Naive B cell (primary cell): ENCODE measurements around the gene TTLL7. TPM values are rescaled to one million over a fixed set of nuclear protein-coding genes. Genes with fewer than 3 reads are reported as not detected.
A peak's percentile ranks its signal among the peaks of the same experiment; 100 is the strongest.

ENCODE experiments used
- ATAC-seq, 2 donors: fragments of 150-1000 bp; cut with Tn5 transposase; 2 replicates each; pipeline ENCODE4 v1.10.0; 2021; ENCODE audit warnings: low read depth in 2 of 2, mild to moderate bottlenecking in 2 of 2, moderate library complexity in 2 of 2
- DNase-seq: peaks from one replicate; pipeline ENCODE4 v3.0.0; 2022
- H3K27ac Mint-ChIP-seq, 6 donors: one replicate each; pipeline ENCODE4 v1.8.0; 2020 to 2022; ENCODE audit warnings: mild to moderate bottlenecking in 6 of 6, mixed read lengths in 6 of 6, moderate library complexity in 5 of 6, inconsistent platforms in 2 of 6
- H3K27me3 Mint-ChIP-seq, 3 donors: one replicate each; pipeline ENCODE4 v1.8.0; 2021 to 2022; ENCODE audit warnings: mixed read lengths in 3 of 3, mild to moderate bottlenecking in 1 of 3
- H3K36me3 Mint-ChIP-seq, 2 donors: one replicate each; pipeline ENCODE4 v1.8.0; 2020 to 2022; ENCODE audit warnings: mixed read lengths in 2 of 2, inconsistent platforms in 1 of 2, mild to moderate bottlenecking in 1 of 2
- H3K4me1 Mint-ChIP-seq, 3 donors: one replicate each; pipeline ENCODE4 v1.8.0; 2020 to 2022; ENCODE audit warnings: mixed read lengths in 3 of 3, inconsistent platforms in 1 of 3, mild to moderate bottlenecking in 1 of 3, moderate library complexity in 1 of 3
- H3K4me3 Mint-ChIP-seq, 8 donors: one replicate each; pipeline ENCODE4 v1.8.0; 2020 to 2022; ENCODE audit warnings: mild to moderate bottlenecking in 8 of 8, mixed read lengths in 8 of 8, moderate library complexity in 8 of 8, inconsistent platforms in 2 of 8
- H3K9me3 Mint-ChIP-seq, 7 donors: one replicate each; pipeline ENCODE4 v1.8.0; 2020 to 2022; ENCODE audit warnings: mixed read lengths in 7 of 7, mild to moderate bottlenecking in 5 of 7, inconsistent platforms in 2 of 7, moderate library complexity in 1 of 7
- polyA plus RNA-seq, 6 donors: library from polyadenylated mRNA; unstranded; fragments of 300-500 nt; fragmentation: Illumina TruSeq; gene quantifications; one replicate each; pipeline ENCODE4 v1.2.3, GENCODE V29; 2021; ENCODE audit warnings: low read depth in 6 of 6

The TTLL7 gene
- not detected for polyA plus RNA-seq

- Mint-ChIP-seq H3K4me3 (peak within 1 kb of the TSS; percentile 83 to 95 (median 89)), H3K27me3 (peaks cover 56 to 67% (median 65%) of the 10 kb centered on the region in 3 donors), H3K9me3 (peaks cover 0 to 2% (median 0%) of the 10 kb centered on the region in 7 donors), H3K36me3 (no peaks in the 10 kb centered on the region), H3K4me1 (peaks cover 10 to 14% (median 13%) of the 10 kb centered on the region in 3 donors), H3K27ac (peak within 1 kb of the TSS in 3 of 6 donors; percentile 17 to 69 (median 46))
- peak; percentile 70 for DNase-seq
- ATAC-seq = peak; percentile 71 to 73
Measured at GRCh38 chr1:83998498-83999315, at the start of gene TTLL7. TSS of gene TTLL7 (minus strand) at chr1:83999132. CDS start at chr1:83952211, 46,921 bp downstream.

DNA sequence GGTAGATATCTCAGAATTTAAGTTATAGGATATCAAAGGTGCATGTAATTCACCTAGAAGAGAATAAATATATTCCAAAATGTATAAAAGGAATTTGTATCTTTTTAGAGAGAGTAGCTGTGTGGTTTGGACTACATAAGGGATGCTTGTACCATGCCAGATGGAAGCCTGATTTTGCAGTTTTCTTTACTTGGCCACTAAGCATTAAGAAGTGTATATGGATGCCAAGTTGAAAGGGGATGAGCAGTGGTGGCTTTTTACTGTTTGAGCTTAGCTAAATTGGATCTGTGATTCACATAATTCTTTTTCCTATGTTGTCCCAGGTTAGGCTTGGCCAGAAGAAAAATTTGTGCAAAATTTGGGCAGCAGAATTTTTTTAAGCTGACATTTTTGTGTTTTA is 43.5 kb upstream of the TTLL7 start:
- H3K9me3 Mint-ChIP-seq = peaks cover 0 to 3% (median 0%) of the 10 kb centered on the region in 7 donors
- ATAC-seq (no peak), DNase-seq (no peak)
- H3K27me3 Mint-ChIP-seq = peaks cover 0 to 14% (median 8%) of the 10 kb centered on the region in 3 donors
- H3K4me1 Mint-ChIP-seq = no peaks in the 10 kb centered on the region
- no peak overlapping the region for H3K27ac Mint-ChIP-seq
- H3K36me3 Mint-ChIP-seq = no peaks in the 10 kb centered on the region
- H3K4me3 Mint-ChIP-seq = no peak overlapping the region

GRCh38 chr1:84037758-84038611 is 39.1 kb upstream of the TTLL7 start:
- peaks cover 0 to 12% (median 8%) of the 10 kb centered on the region in 7 donors for H3K9me3 Mint-ChIP-seq
- peak overlapping the region in 1 of 6 donors; percentile 53 for H3K27ac Mint-ChIP-seq
- no peak overlapping the region for H3K4me3 Mint-ChIP-seq
- H3K27me3 Mint-ChIP-seq = peaks cover 4 to 26% (median 18%) of the 10 kb centered on the region in 3 donors
- no peak for DNase-seq
- H3K4me1 Mint-ChIP-seq = no peaks in the 10 kb centered on the region
- H3K36me3 Mint-ChIP-seq = no peaks in the 10 kb centered on the region
- ATAC-seq = no peak

DNA sequence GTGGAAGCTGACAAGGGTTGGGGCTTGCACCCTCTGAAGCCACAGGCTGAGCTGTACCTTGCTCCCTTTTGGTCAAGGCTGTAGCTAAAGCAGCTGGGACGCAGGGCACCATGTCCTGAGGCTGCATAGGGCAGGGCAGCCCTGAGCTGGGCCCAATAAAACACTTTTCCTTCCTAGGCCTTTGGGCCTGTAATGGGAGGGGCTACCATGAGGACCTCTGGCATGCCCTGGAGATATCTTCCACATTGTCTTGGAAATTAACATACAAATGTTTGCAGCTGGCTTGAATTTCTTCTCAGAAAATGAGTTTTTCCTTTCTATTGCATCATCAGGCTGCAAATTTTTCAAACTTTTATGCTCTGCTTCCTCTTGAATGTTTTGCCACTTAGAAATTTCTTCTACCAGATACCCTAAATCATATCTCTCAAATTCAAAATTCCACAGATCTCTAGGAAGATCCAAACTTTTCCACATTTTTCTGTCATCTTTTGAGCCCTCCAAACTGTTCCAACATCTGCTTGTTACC is 32.9 kb upstream of the TTLL7 start:
- H3K4me3 Mint-ChIP-seq = no peak overlapping the region
- no peak overlapping the region for H3K27ac Mint-ChIP-seq
- H3K9me3 Mint-ChIP-seq = peaks cover 0 to 11% (median 5%) of the 10 kb centered on the region in 7 donors
- ATAC-seq = no peak
- H3K27me3 Mint-ChIP-seq = peaks cover 4 to 20% (median 17%) of the 10 kb centered on the region in 3 donors
- H3K36me3 Mint-ChIP-seq = no peaks in the 10 kb centered on the region
- H3K4me1 Mint-ChIP-seq = no peaks in the 10 kb centered on the region
- no peak for DNase-seq

DNA sequence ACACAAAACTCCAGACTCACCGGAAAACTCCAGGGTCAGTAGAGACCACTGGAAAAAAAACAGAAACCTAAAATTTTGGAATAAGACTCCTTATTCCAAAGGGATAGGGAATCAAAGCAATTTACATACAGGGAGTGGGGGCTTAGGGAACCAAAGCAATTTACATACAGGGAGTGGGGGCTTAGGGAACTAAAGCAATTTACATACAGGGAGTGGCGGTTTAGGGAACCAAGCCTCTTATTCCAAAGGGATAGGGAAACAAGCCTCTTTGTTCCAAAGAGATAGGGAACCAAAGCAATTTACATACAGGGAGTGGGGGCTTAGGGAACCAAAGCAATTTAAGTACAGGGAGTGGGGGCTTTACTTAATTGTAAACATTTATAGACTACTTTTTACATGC is 28.4 kb upstream of the TTLL7 start:
- H3K4me1 Mint-ChIP-seq = no peaks in the 10 kb centered on the region
- no peak for ATAC-seq
- no peak overlapping the region for H3K27ac Mint-ChIP-seq
- H3K27me3 Mint-ChIP-seq = peaks cover 4 to 19% (median 5%) of the 10 kb centered on the region in 3 donors
- peaks cover 0 to 2% (median under 1%) of the 10 kb centered on the region in 7 donors for H3K9me3 Mint-ChIP-seq
- DNase-seq = no peak
- H3K36me3 Mint-ChIP-seq = no peaks in the 10 kb centered on the region
- no peak overlapping the region for H3K4me3 Mint-ChIP-seq

- peaks cover 4 to 19% (median 5%) of the 10 kb centered on the region in 3 donors for H3K27me3 Mint-ChIP-seq
- no peaks in the 10 kb centered on the region for H3K36me3 Mint-ChIP-seq
- no peak overlapping the region for H3K27ac Mint-ChIP-seq
- ATAC-seq = no peak
- H3K4me3 Mint-ChIP-seq = no peak overlapping the region
- H3K4me1 Mint-ChIP-seq = no peaks in the 10 kb centered on the region
- H3K9me3 Mint-ChIP-seq = peaks cover 2 to 15% (median 3%) of the 10 kb centered on the region in 7 donors
- DNase-seq = no peak
Measured at GRCh38 chr1:84025966-84026365, 27.0 kb upstream of the TTLL7 start.

DNA sequence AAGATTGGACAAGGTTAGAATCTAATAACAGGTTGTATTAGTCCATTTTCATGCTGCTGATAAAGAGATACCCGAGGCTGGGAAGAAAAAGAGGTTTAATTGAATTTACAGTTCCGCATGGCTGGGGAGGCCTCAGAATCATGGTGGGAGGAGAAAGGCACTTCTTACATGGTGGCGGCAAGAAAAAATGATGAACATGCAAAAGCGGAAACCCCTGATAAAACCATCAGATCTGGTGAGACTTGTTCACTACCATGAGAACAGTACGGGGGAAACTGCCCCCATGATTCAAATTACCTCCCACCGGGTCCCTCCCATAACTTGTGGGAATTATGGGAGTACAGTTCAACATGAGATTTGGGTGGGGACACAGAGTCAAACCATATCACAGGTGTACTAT is 22.9 kb upstream of the TTLL7 start:
- Mint-ChIP-seq H3K4me3 (no peak overlapping the region), H3K27me3 (peaks cover 5 to 16% (median 6%) of the 10 kb centered on the region in 3 donors), H3K27ac (peak overlapping the region in 1 of 6 donors; percentile 81), H3K4me1 (no peaks in the 10 kb centered on the region), H3K36me3 (no peaks in the 10 kb centered on the region), H3K9me3 (peaks cover 2 to 15% (median 3%) of the 10 kb centered on the region in 7 donors)
- DNase-seq (no peak), ATAC-seq (no peak)

DNA sequence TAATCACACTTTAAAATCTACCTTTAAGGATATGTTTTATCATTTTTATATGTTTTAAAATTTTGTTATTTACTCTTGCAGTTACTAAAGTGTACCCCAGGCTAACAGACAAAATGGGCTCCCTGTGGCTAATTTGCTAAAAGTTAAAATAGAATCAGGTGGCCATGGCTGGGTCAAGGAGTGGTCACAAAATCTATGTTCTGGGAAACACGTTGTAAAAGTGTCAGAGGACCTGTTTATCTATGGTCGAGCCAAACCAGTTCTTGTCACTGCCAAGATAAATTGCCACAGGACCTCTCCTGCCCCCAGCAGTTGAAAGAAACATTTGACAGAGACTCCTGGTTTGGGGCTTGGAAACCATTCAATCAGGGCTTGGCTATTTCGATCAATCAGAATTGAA is 21.2 kb upstream of the TTLL7 start:
- H3K27ac Mint-ChIP-seq = no peak overlapping the region
- DNase-seq (no peak), ATAC-seq (no peak)
- H3K27me3 Mint-ChIP-seq = peaks cover 0 to 15% (median 6%) of the 10 kb centered on the region in 3 donors
- no peaks in the 10 kb centered on the region for H3K4me1 Mint-ChIP-seq
- peaks cover 2 to 15% (median 3%) of the 10 kb centered on the region in 7 donors for H3K9me3 Mint-ChIP-seq
- H3K4me3 Mint-ChIP-seq = no peak overlapping the region
- no peaks in the 10 kb centered on the region for H3K36me3 Mint-ChIP-seq

DNA sequence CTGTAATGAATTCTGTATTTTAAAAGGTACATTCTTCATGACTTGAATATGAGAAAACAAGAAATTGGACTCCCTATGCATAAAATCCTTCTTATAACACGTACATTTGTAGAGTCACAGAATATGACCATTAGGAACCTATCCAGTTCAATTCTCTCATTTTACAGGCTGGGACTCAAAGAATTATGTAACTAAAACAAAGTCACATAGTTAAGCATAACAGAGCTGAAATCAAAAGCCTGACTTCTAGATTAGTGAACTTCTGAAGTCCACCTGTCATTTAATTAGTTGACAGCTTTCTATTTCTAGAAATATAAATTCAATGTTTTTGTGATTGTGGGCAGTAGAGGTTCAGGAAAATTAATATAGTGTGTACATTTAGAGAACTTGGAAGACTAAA is 20.3 kb upstream of the TTLL7 start:
- Mint-ChIP-seq H3K4me1 (no peaks in the 10 kb centered on the region), H3K9me3 (peaks cover 2 to 15% (median 3%) of the 10 kb centered on the region in 7 donors), H3K36me3 (no peaks in the 10 kb centered on the region), H3K27ac (no peak overlapping the region), H3K4me3 (no peak overlapping the region), H3K27me3 (peaks cover 0 to 8% (median 6%) of the 10 kb centered on the region in 3 donors)
- ATAC-seq = no peak
- DNase-seq = no peak

DNA sequence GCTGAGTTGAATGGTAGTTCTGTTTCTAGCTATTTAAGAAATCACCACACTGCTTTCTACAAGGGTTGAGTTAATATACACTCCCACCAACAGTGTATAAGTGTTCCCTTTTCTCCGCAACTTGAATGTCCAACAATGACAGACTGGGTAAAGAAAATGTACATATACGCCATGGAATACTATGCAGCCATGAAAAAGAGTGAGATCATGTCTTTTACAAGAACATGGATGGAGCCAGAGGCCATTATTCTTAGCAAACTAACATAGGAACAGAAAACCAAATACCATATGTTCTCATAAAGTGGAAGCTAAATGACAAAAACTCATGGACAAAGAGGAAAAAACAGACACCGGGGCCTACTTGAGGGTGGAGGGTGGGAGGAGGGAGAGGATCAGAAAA is 14.8 kb upstream of the TTLL7 start:
- Mint-ChIP-seq H3K27ac (peak overlapping the region in 1 of 6 donors; percentile 26), H3K9me3 (peaks cover 0 to 2% (median 0%) of the 10 kb centered on the region in 7 donors), H3K36me3 (no peaks in the 10 kb centered on the region), H3K27me3 (peaks cover 10 to 20% (median 11%) of the 10 kb centered on the region in 3 donors), H3K4me1 (no peaks in the 10 kb centered on the region), H3K4me3 (no peak overlapping the region)
- ATAC-seq (no peak), DNase-seq (no peak)

DNA sequence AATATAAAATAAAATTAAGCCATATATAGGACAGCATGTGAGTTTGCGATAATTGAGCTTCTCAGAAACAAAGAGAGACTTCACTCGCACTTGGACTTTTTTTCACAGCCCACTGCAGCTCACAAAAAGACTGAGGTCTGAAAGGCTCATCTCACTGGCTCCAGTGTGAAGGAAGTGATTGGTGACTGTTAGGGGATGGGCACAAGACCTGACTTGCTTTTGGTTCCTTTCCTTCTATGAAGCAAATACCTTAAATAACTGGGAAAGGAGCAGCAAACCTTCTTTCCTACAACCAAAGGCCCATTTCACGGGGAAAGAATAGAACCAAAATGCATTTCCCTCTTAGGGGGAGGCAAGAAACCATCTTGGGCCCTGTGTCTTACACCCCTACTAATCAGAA is 13.1 kb upstream of the TTLL7 start:
- no peak overlapping the region for H3K27ac Mint-ChIP-seq
- ATAC-seq (no peak), DNase-seq (no peak)
- peaks cover 23 to 27% (median 24%) of the 10 kb centered on the region in 3 donors for H3K27me3 Mint-ChIP-seq
- H3K4me3 Mint-ChIP-seq = no peak overlapping the region
- H3K36me3 Mint-ChIP-seq = no peaks in the 10 kb centered on the region
- H3K4me1 Mint-ChIP-seq = no peaks in the 10 kb centered on the region
- H3K9me3 Mint-ChIP-seq = peaks cover 0 to 2% (median 0%) of the 10 kb centered on the region in 7 donors

- Mint-ChIP-seq H3K4me3 (no peak overlapping the region), H3K9me3 (peaks cover 0 to 2% (median 0%) of the 10 kb centered on the region in 7 donors), H3K4me1 (no peaks in the 10 kb centered on the region), H3K36me3 (no peaks in the 10 kb centered on the region), H3K27me3 (peaks cover 24 to 29% (median 27%) of the 10 kb centered on the region in 3 donors), H3K27ac (no peak overlapping the region)
- no peak for DNase-seq
- no peak for ATAC-seq
Measured at GRCh38 chr1:84010136-84010535, 11.2 kb upstream of the TTLL7 start.

DNA sequence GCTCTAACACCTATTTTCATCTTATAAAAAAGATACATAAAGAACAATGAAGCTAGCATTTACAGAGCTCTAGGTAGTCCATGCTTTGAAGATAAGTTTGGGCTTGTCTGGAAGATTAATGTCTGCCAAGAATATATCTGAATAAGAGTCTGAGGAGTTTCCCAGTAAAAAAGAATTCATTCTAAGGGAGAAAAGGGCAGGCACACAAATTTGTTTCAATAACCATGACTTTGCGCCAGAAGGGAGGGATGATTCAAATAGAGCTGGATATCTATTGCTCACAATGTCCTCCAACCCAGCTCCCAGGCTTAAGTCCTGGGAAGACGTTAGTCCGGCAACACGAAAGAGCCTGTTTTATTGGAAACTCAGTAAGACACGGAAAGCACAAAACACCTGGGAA is 9.7 kb upstream of the TTLL7 start:
- ATAC-seq = no peak
- Mint-ChIP-seq H3K9me3 (peaks cover 0 to under 1% (median 0%) of the 10 kb centered on the region in 7 donors), H3K27me3 (peaks cover 27 to 42% (median 34%) of the 10 kb centered on the region in 3 donors), H3K4me1 (no peaks in the 10 kb centered on the region), H3K27ac (no peak overlapping the region), H3K4me3 (no peak overlapping the region), H3K36me3 (no peaks in the 10 kb centered on the region)
- no peak for DNase-seq
